Prostate gland (tissue), 2 donors: ENCODE results near the gene C1QL3. TPM values are rescaled to one million over a fixed set of nuclear protein-coding genes. Genes with fewer than 3 reads are reported as not detected.

ENCODE experiments used
- DNase-seq: peaks from one replicate; pipeline ENCODE4 v3.0.0-alpha.2; 2019; ENCODE audit warnings: low spot score
- H3K27ac ChIP-seq, 2 donors: fragments of 200-600 bp; sonication (generic); 2 replicates each; pipeline ENCODE4 v1.5.1; 2017 to 2019
- H3K27me3 ChIP-seq: fragments of 200-600 bp; sonication (generic); replicated peaks from 2 replicates; pipeline ENCODE4 v1.5.1; 2019; ENCODE audit not compliant: insufficient read depth
- H3K36me3 ChIP-seq, 2 donors: fragments of 200-600 bp; sonication (generic); 1 replicate in 1 of 2; 2 replicates in 1 of 2; pipeline versions ENCODE4 v1.5.1 to v1.8.1; 2017 to 2019
- H3K4me1 ChIP-seq: fragments of 200-600 bp; sonication (generic); replicated peaks from 2 replicates; pipeline ENCODE4 v1.5.1; 2019
- H3K4me3 ChIP-seq, 2 donors: fragments of 200-600 bp; sonication (generic); 2 replicates each; pipeline ENCODE4 v1.5.1; 2017 to 2019
- H3K9me3 ChIP-seq: fragments of 200-600 bp; sonication (generic); 2 replicates; pipeline ENCODE4 v1.5.1; 2017
- POLR2A ChIP-seq: fragments of 450-650 bp; IDR thresholded peaks from one replicate; pipeline ENCODE4 v1.6.1; 2016; ENCODE audit warnings: antibody characterized with exemption, mild to moderate bottlenecking
- POLR2AphosphoS5 ChIP-seq: sonication (generic); formaldehyde crosslinking; IDR thresholded peaks from one replicate; pipeline ENCODE4 v1.6.1; 2017; ENCODE audit warnings: antibody characterized with exemption
- WGBS: methylation state at CpG from one replicate; pipeline ENCODE4 v1.1.5; 2018; 5-methylcytosine and 5-hydroxymethylcytosine counted together
- intact Hi-C: fragments of 100-400 bp; cut with DNase I; formaldehyde crosslinking; loops from one replicate; pipeline ENCODE4 v1.14.2; 2022
- total RNA-seq, 2 donors: library from RNA; depleted of rRNA; stranded (reverse); fragments of >200 nt; gene quantifications; one replicate each; pipeline ENCODE4 v1.1.0, GENCODE V29; 2016
- TF ChIP-seq, protein P1 (sequence below), 4 experiments: fragments of 200-600 bp in 2 of 4; fragments of 450-650 bp in 2 of 4; sonication (generic) in 2 of 4; IDR thresholded peaks; 1 replicate in 3 of 4; 2 replicates in 1 of 4; pipeline ENCODE4 v1.5.1; 2016 to 2019; ENCODE audit warnings: antibody characterized with exemption in 4 of 4, mild to moderate bottlenecking in 2 of 4, moderate library complexity in 2 of 4

Gene C1QL3
- 1 to 10 TPM in 1 of 2 donors, not detected in 1; 2.6 TPM for total RNA-seq

DNA sequence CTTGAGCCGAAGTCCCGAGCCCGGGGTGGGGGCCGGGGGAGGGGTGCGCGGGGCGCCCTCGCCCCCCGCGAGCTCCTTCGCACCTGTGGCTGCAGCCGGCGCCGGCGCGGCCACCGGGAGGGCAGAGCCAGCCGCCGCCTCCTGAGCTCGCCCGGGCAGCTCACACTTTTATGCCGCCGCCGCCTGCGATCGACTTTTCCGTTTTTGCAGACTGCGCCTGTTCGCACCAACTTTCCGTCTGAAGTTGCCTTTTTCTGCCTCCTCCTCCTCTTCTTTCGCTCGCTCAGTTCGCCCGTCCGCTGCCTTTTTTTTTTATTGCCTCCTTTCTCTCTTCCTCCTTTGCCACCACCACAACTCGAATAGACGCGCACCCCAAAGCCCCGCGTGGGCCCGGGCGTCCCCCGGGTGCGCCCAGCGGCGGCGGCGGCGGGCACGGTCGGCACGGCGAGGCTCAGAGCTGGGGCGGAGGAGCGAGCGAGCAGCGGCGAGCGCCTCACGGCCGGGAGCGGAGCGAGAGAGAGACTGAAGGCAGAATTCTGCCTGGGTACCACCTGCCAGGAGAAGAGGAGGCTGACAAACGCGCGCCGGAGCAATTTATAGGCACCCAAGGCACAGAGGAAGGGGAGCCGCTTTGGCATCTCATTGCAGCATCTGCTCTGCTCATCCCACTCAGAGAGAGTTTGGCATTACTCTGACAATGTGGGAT is at the start of gene C1QL3:
Gene C1QL3, minus strand, starts transcription at position 569 of the 706 bp plus-strand sequence. CDS start 814 bp downstream, outside the sequence.
- peak within 1 kb of the TSS; percentile 40 to 45 for H3K4me3 ChIP-seq
- no peaks in the 10 kb centered on the region for H3K27me3 ChIP-seq
- TF ChIP-seq, protein P1, sequence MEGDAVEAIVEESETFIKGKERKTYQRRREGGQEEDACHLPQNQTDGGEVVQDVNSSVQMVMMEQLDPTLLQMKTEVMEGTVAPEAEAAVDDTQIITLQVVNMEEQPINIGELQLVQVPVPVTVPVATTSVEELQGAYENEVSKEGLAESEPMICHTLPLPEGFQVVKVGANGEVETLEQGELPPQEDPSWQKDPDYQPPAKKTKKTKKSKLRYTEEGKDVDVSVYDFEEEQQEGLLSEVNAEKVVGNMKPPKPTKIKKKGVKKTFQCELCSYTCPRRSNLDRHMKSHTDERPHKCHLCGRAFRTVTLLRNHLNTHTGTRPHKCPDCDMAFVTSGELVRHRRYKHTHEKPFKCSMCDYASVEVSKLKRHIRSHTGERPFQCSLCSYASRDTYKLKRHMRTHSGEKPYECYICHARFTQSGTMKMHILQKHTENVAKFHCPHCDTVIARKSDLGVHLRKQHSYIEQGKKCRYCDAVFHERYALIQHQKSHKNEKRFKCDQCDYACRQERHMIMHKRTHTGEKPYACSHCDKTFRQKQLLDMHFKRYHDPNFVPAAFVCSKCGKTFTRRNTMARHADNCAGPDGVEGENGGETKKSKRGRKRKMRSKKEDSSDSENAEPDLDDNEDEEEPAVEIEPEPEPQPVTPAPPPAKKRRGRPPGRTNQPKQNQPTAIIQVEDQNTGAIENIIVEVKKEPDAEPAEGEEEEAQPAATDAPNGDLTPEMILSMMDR (IDR thresholded peaks at IDR 0.05): no peak
- TF ChIP-seq POLR2A (no peak), POLR2AphosphoS5 (no peak)
- no peak within 1 kb of the TSS for H3K27ac ChIP-seq
- no peaks in the 10 kb centered on the region for H3K9me3 ChIP-seq
- 1% methylated on average over 65 of the region's 68 CpGs for WGBS
- H3K4me1 ChIP-seq: no peaks in the 10 kb centered on the region
- intact Hi-C loops: no loop called here
- no peaks in the 10 kb centered on the region for H3K36me3 ChIP-seq
- DNase-seq: no peak

DNA sequence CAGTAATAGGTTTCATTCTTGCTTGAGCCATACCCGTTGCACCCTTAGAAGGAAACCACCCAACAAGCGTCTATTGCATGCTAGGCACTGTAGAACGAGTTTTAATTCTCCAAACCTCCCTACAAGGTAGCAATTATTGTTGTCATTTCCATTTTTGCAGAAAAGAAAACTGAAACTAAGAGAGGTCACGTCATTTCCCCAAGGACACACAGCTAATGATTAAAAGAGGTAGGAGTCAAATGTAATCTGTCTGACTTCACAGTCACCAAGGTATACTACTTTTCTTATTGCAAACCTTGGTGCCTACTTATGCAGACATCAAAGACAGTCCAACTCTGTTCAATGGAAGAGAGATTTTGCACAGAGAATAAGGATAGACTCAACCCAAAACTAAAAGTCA is 49.1 kb upstream of the C1QL3 start:
- H3K36me3 ChIP-seq: no peaks in the 10 kb centered on the region
- intact Hi-C loops: no loop called here
- TF ChIP-seq POLR2A: no peak
- TF ChIP-seq POLR2AphosphoS5: no peak
- TF ChIP-seq, protein P1 (IDR thresholded peaks at IDR 0.05): no peak
- no peaks in the 10 kb centered on the region for H3K4me1 ChIP-seq
- no peaks in the 10 kb centered on the region for H3K9me3 ChIP-seq
- no peak for DNase-seq
- no peak overlapping the region for H3K4me3 ChIP-seq
- H3K27me3 ChIP-seq: no peaks in the 10 kb centered on the region
- H3K27ac ChIP-seq: no peak overlapping the region
- WGBS: 83% methylated on average over 4 of the region's 4 CpGs

- 55% methylated on average over 7 of the region's 7 CpGs for WGBS
- Histone ChIP-seq H3K4me3 (no peak overlapping the region), H3K36me3 (no peaks in the 10 kb centered on the region)
Measured at GRCh38 chr10:16566202-16566805, 44.6 kb upstream of the C1QL3 start.

DNA sequence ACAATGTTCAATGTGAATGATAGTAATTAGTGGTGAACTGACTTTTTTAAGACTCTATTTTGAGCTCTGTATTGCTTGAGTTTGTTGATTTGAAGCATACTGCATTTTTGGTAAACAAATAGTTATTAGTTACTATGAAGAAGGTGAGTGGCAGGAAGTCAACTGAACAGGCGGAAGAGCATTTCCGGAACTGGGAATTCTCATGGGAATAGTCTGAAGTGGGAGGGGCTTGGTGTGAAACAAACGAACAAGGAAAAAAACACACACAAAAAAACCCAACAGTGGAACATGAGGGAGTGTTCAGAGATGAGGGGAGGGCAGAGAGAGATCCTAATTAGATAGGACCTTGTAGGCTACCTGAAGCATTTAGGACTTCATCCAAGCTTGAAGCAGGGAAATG is 43.9 kb upstream of the C1QL3 start:
- intact Hi-C loops: no loop called here
- TF ChIP-seq POLR2A (no peak), POLR2AphosphoS5 (no peak)
- TF ChIP-seq, protein P1 (IDR thresholded peaks at IDR 0.05): no peak
- Histone ChIP-seq H3K27me3 (no peaks in the 10 kb centered on the region), H3K4me3 (no peak overlapping the region), H3K36me3 (no peaks in the 10 kb centered on the region), H3K4me1 (no peaks in the 10 kb centered on the region), H3K27ac (no peak overlapping the region), H3K9me3 (no peaks in the 10 kb centered on the region)
- WGBS: 52% methylated on average over 3 of the region's 3 CpGs
- DNase-seq: no peak

More at GRCh38 chr10:16566202-16566805, 44.6 kb upstream of the C1QL3 start:
- DNase-seq: no peak
- Histone ChIP-seq H3K4me1 (no peaks in the 10 kb centered on the region), H3K27ac (no peak overlapping the region), H3K9me3 (no peaks in the 10 kb centered on the region), H3K27me3 (no peaks in the 10 kb centered on the region)
- intact Hi-C loops: no loop called here
- TF ChIP-seq, protein P1 (IDR thresholded peaks at IDR 0.05): no peak
- TF ChIP-seq POLR2AphosphoS5 (no peak), POLR2A (no peak)

- intact Hi-C loops: no loop called here
- 93% methylated on average over 6 of the region's 6 CpGs for WGBS
- Histone ChIP-seq H3K27ac (no peak overlapping the region), H3K4me3 (no peak overlapping the region), H3K4me1 (no peaks in the 10 kb centered on the region), H3K27me3 (no peaks in the 10 kb centered on the region), H3K36me3 (no peaks in the 10 kb centered on the region), H3K9me3 (no peaks in the 10 kb centered on the region)
- DNase-seq: no peak
- TF ChIP-seq, protein P1 (IDR thresholded peaks at IDR 0.05): no peak
- TF ChIP-seq POLR2AphosphoS5: no peak
- no peak for TF ChIP-seq POLR2A
Measured at GRCh38 chr10:16562891-16563290, 41.2 kb upstream of the C1QL3 start.
